ENCODE data around the gene KANK4.

The KANK4 gene

GRCh38 chr1:62318756-62319544 lies at the start of gene KANK4:
KANK4 (minus strand) TSS chr1:62319434; CDS start chr1:62281564, 37,870 bp downstream.
- DNase-seq (ENCODE audit: low read depth): no peak

GRCh38 chr1:62368989-62369388 lies 49.8 kb upstream of the KANK4 start:
- no peak for DNase-seq (ENCODE audit: low read depth)

- no peak for DNase-seq (ENCODE audit: low read depth)
Observed at GRCh38 chr1:62367005-62367557, 47.8 kb upstream of the KANK4 start.

DNA sequence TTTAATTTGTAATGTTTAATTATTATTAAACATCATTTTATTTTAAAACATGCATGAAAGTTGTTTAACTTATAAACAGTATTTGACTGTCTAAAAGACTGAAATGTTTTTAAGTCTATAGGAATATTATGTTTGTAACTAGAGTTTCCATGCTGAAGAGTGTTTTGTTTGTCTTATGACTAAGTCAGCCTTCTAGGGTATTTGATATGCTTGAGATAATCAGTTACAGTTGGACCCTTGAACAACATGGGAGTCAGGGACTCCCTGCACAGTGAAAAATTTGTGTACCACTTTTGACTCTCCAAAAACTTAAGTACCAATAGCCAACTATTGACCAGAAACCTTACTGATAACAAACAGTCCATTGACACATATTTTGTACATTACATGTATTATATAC lies 45.5 kb upstream of the KANK4 start:
- no peak for DNase-seq (ENCODE audit: low read depth)

GRCh38 chr1:62362926-62363325 lies 43.7 kb upstream of the KANK4 start:
- DNase-seq (ENCODE audit: low read depth): no peak

- DNase-seq (ENCODE audit: low read depth): no peak
Observed at GRCh38 chr1:62362061-62362917, 43.1 kb upstream of the KANK4 start.

- no peak for DNase-seq (ENCODE audit: low read depth)
Observed at GRCh38 chr1:62361431-62361830, 42.2 kb upstream of the KANK4 start.

DNA sequence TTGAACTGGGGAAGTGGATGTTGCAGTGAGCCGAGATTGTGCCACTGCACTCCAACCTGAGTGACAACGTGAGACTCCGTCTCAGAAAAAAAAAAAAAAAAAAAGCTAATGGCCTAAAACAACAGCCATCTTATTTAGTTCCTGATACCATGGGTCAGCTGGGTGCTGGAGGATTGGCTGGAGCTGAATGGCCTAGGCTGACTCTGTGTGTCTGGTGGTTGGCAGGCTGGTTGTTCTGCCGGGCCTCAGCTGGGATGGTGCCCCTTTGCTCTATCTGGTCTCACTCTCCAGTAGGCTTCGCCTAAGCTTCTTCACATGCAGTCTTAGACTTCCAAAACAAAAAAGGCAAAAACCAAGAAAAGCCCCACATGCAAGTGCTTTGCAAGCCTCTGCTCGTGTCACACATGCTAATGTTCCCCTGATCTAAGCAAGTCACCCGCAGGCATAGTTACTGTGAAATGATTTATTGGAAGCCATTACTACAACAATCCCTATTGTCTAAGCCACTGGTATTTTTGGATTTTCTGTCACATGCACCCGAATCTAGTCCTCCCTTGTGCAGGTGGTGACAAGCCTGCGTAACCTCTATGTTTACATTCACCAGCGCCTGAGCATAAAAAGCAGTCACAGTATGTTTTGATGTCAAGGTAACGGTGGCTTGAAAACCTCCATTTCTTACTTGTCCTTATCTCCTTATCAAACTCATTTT lies 39.6 kb upstream of the KANK4 start:
- no peak for DNase-seq (ENCODE audit: low read depth)

DNA sequence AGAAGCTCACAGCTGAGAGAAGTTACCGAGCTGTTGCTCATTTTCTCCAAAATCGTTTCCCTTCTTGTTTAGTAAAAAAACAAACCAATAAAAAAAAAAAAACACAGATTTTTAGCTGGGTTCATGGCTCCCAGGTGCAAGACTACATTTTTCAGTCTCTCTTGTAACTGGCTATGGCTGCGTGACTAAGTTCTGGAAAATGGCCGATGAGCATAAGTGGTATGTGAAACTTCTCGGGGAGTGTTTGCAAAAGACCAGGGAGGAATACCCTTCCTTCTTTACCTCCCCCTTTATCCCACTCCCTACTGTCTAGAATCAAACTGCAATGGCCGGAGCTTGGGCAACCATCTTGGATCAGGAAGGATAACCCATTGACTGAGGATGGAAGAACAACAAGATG lies 38.7 kb upstream of the KANK4 start:
- DNase-seq (ENCODE audit: low read depth): no peak

GRCh38 chr1:62356257-62356835 lies 37.1 kb upstream of the KANK4 start:
- DNase-seq (ENCODE audit: low read depth): no peak

DNA sequence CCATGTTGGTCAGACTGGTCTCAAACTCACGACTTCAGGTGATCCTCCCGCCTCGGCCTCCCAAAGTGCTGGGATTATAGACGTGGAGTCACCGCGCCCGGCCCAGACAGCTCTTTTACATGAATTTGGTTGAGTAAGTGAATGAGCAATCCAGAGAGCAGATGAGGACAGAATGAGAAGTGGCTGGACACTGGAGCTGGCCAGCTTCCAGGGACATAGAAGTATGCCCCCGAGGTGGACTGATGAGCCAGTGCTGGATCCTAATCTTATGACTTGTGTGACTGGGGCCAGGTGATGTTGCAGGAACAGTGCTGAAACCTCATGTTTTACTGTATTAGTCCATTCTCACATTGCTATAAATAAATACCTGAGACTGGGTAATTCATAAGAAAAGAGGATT lies 35.9 kb upstream of the KANK4 start:
- DNase-seq (ENCODE audit: low read depth): no peak

DNA sequence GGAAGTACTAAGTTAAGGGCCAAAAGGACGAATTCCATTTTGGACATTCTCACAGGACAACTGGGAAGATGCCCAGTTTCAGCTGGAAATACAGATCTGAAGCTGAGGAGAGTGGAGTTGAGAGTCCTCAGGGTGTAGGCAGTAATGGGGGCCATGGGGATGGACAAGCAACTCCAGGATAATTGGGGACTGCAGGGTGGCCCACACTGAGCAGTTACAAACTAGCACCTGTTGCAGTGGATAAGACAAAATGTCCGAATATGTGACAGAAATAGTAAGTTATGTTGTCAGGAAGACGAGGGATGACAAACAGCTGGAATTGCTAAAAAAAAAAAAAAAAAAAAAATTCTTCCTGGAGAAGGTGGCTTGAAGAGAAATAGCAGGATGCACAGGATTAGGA lies 34.6 kb upstream of the KANK4 start:
- no peak for DNase-seq (ENCODE audit: low read depth)

DNA sequence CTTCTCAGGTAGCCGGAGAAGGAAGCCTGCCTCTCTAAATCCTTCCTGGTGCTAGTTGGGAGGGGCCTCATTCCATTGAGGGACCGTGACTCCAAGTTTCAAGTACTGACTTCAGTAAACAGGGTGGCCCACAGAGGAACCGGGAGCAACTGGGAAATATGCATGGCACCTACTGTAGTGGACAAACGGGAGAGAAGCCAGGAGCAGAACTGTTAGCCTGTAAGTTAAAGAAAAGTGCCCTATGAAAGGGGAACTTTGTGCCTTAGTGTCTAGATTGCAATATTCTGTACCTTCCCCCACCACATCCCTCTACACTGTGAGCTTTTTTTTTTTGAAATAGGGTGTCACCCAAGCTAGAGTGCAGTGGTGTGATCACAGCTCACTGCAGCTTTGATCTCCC lies 33.2 kb upstream of the KANK4 start:
- no peak for DNase-seq (ENCODE audit: low read depth)

- no peak for DNase-seq (ENCODE audit: low read depth)
Observed at GRCh38 chr1:62349470-62350233, 30.4 kb upstream of the KANK4 start.

- no peak for DNase-seq (ENCODE audit: low read depth)
Observed at GRCh38 chr1:62346886-62347285, 27.7 kb upstream of the KANK4 start.

GRCh38 chr1:62343911-62344310 lies 24.7 kb upstream of the KANK4 start:
- DNase-seq (ENCODE audit: low read depth): no peak

DNA sequence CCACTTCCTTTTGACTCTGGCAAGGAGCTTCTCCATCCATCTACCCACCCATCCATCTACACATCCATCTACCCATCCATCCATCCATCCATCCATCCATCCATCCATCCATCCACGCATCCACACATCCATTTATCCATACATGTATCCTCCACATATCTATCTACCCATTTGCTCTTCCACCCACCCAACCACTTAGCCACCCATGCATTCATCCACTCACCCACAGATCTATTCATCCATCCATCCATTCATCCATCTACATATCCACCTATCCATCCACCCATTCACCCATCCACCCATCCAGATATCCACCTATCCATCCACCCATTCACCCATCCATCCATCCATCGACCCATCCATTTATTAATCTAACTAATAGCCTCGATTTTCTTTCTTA lies 23.0 kb upstream of the KANK4 start:
- no peak for DNase-seq (ENCODE audit: low read depth)

DNA sequence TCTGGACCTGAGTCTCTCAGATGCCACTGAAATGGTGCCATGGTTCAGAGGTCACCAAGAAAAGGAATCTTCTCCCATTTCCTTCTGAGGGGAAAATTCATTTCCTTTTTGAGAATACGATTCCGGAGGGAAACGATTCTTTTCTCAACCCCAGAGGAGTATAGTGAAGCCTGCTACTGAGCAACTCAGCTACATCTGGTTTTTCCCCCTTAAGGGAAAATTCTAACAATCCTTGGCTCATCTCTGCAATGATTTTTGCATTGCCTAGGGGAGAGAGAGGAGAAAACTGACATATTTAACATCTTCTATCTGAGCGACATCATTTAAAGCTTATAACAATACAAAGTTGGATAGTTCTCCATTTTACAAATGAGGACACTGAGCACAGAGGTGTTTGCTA lies 22.4 kb upstream of the KANK4 start:
- no peak for DNase-seq (ENCODE audit: low read depth)

DNA sequence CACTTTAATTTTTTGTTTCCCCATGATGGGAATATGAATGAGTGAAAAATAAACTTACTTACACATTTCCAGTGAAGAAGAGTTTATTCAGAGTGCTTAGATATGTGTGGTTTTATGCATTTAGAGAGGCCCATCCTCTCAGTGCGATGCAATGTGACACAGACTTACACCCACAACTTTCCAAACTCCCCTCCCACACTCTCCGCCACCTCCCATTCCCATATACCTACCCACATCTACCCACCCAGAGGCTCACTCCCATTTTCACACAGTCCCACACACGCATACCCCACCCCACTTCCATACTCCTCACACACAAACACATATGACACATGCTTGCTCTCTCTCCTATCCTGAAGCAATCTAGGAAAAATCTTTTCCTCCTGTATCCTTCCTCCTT lies 21.9 kb upstream of the KANK4 start:
- DNase-seq (ENCODE audit: low read depth): no peak

DNA sequence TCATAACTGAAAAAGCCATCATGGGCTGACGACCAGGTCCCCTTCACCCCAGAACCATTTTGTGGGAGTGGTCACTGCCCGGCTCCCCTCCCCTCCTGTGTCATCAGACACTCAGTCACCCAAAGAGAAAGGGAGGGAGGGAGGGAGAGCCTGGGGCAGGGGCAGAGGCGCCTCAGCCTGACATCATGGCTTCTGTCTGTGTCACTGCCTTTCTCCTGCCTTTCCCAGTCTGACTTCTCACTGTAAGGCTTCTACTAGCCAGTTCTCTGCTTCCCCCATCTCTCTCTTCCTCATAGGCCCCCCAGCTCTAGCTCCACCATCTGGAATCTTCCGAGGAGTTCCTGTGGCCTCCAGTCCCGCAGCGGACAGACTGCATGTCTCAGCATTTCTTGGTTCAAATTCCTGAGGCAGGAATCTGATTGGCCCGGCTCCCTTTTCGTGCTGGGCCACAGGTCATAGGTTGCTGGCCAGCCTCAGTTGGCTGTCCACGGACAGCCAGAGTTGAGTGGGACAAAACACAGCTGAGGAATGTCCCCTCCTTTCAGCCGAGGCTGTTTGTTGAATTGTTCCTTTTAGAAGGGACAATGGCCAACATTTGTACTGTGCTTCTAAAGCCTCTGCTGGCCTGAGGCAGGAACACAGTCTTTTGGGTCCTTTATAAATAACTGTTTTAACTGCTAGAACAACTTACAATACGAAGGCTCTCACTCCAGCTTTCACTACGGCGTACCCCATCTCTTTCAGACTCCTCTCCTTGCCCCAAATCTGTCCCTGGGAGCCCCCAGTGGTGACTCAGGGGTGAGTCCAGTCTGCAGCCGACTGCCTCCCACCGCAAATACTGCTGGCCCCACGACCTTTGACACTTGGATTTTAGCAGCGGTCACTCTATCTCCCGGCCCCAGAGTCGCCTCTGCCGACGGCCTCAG lies 18.7 kb upstream of the KANK4 start:
- no peak for DNase-seq (ENCODE audit: low read depth)

Data from stimulated activated CD4-positive, alpha-beta T cell treated with anti-CD3 and anti-CD28 coated beads, Interleukin-2, amount 100 ng/mL, for 4 hours (primary cell).